HG03558 (cell line): Measurements from ENCODE around the gene PPP4R2.

Source experiments
- ATAC-seq: cut with Tn5 transposase; IDR thresholded peaks from one replicate; pipeline ENCODE4 v1.9.1; 2021; ENCODE audit warnings: moderate number of reproducible peaks; ENCODE audit not compliant: unreplicated experiment; ENCODE audit errors: extremely low read depth

The PPP4R2 gene

DNA sequence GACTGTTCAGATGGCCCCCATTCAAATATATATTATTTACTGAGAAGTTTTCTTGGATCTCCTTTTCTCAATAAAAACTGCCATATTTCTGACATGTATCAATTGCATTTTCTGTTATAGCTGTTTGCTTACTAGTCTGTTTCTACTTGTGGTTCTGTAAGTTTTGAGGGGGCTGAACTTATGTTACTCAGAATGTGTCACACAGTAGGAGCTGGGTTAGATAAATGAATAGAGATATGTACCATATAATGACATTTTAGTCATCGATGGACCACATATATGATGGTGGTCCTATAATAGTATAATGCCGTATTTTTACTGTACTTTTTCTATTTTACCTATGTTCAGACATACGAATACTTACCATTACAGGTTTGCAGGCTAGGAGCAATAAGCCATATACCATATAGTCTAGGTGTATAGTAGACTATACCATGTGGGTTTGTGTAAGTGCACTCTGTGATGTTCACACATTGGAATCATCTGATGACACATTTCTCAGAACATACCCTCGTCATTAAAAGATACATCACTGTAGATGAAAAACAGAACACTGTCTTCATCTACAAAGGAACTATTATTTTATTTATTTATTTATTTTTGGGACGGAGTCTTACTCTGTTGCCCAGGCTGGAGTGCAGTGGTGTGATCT lies 22.3 kb downstream of the PPP4R2 start:
- ATAC-seq: no peak

DNA sequence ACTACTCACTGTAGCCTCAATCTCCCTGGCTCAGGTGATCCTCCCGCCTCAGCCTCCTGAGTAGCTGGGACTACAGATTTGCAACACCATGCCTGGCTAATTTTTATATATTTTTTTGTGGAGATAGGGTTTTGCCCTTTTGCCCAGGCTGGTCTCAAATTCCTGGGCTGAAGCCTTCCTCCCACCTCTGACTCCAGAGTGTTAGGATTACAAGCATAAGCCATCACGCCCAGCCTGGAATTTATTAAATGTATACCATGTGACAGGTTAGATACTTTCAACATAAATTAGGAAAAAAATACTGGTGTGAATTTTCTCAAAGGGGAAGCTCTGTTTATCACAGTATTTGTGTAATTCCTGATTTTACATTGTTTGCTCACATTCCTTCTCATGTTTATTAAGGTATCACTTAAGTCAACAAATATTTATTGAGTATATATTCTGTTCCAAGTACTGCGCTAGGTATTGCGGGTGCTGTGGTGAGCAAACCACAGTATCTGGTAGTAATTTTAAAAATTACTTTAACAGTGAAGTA lies 24.8 kb downstream of the PPP4R2 start:
- ATAC-seq: no peak

DNA sequence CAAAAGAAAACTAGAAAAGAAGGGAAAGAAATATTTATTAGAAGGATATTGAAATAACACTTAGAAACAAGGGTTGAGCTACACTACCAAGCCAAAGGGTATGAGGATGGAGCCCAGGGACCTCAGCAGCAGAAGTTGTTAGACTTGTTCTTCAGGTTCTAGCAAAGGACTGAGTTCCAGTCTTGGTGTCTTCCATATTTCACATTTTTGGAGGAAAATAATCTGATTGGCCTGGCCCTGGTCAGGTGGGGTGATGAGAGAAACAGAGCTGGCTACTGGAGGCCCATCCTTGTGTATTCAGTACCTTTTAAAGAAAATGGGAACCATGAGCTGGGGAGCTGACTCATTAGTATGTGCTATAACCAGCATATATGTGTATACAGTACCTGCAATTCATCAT lies 28.2 kb downstream of the PPP4R2 start:
- no peak for ATAC-seq

DNA sequence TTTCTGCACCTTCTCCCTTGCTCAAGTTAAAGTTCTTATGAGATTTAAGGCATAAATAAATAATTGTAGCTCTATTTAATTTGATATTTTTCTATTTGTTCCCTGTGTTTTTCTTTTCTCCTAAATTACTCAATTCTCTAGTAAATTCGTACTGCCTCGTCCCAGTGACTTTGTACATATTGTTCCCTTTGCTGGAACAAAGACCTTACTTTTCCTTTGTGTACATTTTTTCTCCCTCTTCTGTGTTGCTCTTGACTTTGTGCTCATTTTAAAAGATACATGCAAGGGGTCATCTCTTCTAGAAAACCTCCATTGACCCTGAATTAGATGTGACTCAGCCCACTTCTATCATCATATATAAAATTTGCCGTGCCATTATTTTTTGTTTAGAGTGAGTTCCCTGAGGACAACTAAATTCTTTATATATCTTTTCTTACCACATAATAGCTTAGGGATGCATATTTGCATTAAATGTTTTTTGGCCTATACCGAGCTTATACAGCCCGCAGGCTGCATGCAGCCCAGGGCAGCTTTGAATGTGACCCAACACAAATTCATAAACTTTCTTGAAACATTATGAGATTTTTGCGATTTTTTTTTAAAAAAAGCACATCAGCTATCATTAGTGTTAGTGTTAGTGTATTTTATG lies 29.6 kb downstream of the PPP4R2 start:
- no peak for ATAC-seq

DNA sequence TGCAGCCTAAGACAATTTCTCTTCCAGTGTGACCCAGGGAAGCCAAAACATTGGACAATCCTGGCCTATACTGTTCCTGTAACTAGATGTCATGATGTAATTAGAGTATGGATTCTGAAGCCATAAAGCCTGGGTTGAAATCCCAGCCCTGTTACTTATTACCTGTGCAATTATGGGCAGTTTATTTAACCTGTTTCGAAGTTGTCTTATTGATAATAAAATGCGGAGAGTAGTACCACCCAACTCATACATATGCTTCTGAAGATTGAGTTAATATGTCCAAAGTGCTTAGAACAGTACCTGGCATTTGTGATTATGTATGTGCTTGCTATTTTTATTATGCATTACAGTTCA lies 30.1 kb downstream of the PPP4R2 start:
- no peak for ATAC-seq

DNA sequence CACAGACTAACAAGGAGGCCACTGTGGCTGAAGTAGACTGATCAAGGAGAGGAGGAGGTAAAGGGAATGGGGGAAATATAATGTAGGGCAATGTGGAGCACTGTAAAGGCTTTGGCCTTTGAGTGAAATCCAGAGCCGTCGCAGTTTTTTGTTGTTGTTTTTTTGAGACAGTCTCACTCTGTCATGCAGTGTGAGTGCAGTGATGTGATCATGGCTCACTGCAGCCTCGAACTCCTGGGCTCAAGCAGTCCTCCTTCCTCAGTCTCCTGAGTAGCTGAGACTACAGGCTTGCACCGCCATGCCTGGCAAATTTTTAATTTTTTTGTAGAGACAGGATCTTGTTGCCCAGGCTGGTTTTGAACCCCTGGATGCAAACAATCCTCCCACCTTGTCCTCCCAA lies 32.2 kb downstream of the PPP4R2 start:
- no peak for ATAC-seq

DNA sequence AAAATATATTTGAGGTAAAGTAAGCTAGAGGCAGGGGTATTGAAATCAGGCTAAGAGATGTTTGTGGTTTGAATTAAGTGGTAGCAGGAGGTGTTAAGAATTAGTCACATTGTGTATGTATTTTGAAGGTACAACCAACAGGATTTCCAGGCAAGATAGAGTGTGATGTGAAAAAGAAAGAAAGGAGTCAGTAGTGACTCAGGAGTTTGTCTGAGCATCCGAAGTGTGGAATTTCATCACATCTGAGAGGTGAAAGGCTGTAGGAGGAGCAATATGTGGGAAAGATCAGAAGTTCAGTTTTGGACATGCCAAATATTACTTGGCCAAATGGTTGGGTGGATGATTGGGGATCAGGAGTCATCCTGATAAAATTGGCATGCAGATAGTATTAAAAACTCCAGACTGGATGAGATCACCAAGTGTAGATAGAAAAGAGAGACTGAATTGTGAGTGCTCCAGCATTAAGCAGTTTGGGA lies 32.7 kb downstream of the PPP4R2 start:
- no peak for ATAC-seq

DNA sequence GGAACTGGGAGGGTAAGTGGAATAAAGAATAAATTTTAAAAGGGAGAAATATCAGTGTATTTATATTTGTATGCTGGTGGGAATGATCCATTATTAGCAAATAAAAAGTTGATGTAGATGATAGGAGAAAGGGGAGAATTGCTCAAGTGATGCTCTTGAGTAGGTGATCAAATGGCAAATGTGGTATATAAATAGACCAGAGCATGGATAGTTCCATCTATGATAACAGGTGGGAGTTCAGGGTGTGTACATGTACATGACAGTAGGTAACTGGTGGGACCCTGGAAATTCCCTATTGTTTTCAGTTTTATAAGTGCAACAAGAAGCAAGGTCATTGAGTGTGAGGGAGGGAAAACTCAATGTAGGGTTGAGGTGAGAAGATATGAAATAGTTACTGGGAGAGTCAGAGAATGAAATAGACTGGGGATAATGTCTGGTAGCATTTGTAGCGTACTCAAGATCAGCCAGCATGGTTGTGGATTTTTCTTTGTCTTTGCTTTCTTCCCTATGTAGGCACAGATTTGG lies 33.5 kb downstream of the PPP4R2 start:
- no peak for ATAC-seq

DNA sequence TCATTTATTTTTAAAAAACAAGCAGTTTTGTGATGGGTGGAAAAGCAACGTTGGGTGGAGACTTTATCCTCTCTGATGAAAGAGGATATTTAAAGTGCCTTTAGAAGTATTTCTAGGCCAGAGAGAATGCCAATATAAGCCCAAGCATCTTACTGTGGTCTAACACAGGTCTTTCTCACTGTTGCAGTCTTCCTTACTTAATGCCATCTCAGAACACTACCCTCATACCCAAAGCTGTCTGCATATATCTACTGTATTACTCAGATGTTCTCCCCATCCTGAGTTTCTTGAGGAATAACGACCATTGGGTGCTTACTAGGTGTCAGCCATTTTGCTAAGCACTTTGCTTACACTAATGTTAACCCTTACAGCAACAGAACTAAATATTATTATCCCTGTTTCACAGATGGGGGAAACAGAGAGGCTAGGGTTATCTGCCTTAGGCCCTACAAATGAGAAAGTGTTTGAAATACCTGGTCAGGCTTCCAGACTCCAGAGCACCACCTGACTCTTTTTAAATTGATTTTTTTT lies 35.0 kb downstream of the PPP4R2 start:
- no peak for ATAC-seq

DNA sequence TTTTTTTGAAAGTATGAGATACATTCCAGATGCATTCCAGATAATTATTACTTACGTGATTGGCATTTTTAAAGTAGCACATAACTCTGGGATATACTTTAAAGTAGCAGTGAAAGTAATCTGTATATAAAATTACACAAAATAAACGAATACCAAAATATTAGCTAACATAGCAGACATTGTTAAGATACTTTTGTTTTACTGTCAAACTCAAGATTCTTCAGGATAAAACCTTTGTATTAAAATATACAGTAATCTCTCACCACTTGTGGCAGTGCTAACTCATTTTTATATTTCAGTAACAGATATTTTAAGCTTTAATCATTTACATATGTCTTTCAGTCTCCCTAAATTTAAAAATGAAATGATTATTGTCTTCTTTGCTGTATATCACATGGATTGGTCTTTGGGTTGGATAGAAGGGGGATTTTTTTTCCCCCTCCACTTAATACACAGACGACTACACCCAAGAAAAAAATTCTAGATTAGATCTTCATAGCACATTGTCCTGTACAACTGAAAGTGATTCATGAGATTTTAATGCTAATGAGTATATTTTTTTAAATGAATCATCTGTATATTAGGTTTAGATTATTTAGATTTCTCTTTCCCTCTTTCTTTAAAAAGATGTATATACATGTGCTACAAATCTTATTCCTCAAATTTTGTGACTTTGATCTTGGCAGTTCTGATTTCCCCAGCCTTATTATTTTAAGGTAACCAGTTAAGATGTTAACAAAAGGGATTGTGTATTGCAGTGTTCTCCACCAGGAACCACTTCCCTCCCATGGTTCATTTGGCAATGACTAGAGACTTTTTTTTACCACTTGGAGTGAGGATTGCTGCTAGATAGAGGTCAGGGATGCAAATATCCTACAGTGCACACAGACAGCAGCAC lies 40.3 kb downstream of the PPP4R2 start:
- ATAC-seq: no peak

DNA sequence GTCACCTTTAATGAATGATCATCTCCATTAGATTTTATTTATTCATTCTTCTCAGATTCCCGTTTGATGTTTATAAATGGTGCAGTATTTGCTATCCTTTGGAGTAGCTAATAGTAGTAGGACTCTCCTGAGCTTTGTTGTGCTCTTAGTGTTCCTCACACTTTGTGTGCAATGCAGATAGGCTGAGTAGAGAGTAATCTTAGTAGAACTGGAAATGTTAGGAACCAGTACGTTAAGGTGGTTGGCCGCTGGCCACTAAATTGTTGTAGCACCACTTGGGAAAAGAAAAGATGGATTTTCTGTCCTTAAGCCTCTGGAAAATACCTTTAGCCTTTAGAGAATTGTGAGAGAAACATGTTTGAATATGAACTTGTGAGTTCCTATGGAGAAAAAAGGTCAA lies 44.9 kb downstream of the PPP4R2 start:
- no peak for ATAC-seq

DNA sequence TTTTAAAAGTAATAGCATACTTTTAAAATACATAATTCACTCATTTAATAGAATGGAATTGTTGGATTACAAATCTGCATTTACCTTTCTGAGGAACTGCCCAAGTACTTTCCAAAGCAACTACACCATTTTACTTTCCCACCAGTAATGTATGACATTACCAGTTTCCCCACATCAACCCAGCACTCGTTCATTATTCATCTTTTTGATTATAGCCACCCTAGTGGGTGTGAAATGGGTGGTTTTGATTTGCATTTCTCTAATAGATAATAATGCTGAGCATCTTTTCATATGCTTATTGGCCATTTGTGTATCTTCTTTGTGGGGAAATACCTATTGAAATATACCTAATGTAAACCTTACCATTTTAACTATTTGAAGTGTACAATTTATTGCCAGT lies 46.8 kb downstream of the PPP4R2 start:
- ATAC-seq: no peak

DNA sequence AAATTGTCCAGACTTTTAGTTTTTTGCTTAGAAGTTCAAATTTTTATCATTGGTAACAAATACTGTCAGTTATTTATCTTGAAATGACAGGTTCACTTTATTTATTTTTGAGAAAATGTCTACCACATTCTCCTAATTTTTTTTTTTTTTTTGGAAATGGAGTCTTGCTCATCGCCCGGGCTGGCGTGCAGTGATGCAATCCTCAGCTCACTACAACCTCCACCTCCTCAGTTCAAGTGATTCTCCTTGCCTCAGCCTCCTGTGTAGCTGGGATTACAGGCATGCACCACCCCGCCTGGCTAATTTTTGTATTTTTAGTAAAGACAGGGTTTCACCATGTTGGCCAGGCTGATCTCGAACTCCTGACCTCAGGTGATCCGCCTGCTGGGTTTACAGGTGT lies 48.8 kb downstream of the PPP4R2 start:
- ATAC-seq: no peak

DNA sequence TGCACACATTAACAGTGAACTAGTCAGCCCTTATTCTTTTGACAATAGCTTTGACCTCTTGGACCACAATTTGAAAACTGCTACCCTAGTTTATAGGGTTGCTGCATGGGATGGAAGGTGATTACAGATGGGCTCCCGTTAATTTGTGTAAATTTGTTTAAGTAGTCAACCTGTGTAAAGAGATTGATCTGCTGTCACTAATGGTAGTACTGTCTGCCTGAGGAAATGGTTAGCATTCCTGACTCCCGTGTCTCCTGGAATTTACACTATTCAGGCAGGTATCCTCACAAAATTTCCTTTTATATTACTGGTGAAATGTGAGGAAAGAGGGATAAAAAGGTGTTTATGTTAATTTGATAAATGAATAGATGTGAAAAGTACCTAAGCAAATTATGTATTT lies 49.6 kb downstream of the PPP4R2 start:
- no peak for ATAC-seq

DNA sequence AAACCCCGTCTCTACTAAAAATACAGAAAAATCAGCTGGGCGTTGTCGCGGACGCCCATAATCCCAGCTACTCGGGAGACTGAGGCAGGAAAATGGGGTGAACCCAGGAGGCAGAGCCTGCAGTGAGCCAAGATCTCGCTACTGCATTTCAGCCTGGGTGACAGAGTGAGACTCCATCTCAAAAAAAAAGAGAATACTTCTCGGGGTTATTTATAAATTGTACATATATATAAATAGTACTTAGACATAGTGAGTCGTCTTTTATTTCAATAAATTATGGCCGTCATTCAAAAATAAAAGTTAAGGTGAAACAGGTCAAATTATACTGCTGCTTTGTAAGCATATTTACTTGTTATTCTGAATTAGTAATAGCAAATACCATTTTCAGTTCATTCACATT lies 52.7 kb downstream of the PPP4R2 start:
- no peak for ATAC-seq

DNA sequence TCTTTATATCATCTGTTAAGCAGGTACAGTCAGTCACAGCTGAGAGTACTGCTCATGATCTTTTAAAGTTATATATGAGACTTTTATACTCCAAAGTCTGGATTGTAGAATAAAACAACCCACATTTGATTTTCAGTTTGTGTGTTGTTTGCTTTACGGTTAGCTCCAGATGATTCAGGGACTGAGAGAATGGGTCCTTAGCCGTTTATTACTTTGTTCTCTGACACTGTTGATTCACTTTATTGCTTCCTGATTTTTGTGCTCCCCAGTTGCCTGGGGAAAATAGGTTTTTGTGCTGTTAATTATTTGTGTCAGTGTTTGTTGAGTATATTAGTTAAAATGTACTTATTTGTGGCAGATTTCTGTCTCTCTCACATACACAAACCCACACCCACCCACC lies 56.2 kb downstream of the PPP4R2 start:
- no peak for ATAC-seq

DNA sequence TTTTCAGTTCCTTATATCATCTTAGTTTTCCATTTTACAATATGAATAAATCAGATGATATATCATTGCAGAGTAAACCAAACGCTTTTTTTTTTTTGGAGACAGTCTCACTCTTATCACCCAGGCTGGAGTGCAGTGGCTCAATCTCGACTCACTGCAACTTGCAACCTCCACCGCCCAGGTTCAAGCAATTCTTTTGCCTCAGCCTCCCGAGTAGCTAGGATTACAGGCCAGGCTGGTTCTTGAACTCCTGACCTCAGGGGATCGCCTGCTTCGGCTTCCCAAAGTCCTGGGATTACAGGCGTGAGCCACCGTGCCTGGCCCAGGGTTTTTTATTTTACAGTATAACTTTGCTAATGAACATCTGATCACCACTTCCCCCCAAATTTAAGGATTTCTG lies 59.0 kb downstream of the PPP4R2 start:
- no peak for ATAC-seq

DNA sequence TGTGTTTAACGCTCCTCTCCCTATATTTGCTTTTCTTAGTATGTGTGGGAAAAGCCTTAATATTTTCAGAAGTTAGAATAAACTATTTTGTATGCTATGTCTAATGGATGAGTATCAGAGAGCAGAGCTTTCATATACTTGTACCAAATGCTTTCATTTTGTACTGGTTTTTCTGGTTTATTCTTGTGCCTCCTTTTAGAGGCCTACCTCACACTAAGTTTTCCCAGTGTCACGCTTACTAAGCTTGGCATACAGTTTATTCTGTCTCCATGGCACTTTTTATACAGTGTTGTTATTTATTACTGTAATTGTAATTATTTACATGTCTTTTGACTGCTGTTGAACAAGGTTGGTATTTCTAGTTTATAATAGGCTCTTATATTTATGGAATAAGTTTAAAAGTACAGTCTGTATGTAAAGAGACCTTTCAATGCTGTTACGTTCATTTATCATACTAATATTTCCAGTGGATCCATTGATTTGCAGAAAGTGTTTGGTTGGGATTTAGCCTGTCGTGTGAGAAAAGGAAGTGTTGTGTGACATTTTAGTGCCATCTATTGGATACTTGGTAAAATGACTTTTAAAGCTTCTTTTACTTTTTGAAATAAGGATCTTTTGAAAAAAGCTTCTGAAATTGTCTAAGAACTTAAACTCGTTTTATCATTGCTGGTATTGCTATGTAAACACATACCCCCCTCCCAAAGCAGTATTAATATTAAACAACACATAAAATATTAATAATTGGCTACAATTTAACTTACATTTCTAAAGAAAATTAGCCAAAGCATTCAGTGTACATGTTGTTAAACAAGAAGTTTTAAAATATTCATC lies 59.6 kb downstream of the PPP4R2 start:
- no peak for ATAC-seq

DNA sequence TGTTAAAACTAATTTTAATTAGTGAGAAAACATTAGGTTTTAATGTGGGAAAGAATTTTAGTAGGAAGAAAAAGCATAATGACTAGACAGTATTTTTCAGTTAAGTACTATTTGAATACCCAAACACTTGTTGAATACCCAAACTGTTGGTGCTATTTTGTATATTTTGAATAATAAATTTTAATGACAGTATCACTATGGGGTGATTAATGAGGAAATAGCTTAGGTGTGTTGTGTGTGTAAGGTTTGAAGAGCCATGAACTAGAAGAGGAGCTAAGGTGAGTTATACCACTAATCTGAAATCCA lies 60.2 kb downstream of the PPP4R2 start:
- no peak for ATAC-seq

DNA sequence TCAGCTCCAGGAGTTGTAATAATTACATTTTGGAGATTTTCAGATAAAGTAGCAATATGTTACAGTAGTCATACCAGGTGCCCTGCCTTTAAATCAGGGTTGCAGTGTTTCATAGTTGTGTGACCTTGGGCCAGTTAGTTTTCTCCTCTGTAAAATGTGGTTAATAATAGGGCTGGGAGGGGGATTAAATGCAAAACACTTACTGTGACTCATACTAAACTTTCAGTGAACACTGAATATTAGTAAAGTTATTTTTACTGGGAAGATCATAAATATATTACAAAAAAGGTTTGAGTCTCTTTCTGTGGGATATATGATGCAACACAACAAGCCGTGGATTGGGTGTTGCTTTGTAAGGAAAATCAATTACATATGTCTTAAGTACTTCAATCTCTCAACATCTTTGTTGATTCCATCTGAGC lies 63.7 kb downstream of the PPP4R2 start:
- ATAC-seq: no peak
